Measurements from ENCODE around the gene FHIT.

- TF ChIP-seq CTCF (IDR thresholded peaks at IDR 0.05), result no peak
- no peak for TF ChIP-seq POLR2A (IDR thresholded peaks at IDR 0.05)
These were observed 1400.8 kb downstream of the FHIT start for GRCh38 chr3:59850417-59850816.

All from Peyer's patch (tissue), 4 donors.